K562 (cell line): ENCODE measurements around the gene KCTD13. TPM values are rescaled to one million over a fixed set of nuclear protein-coding genes. Genes with fewer than 3 reads are reported as not detected.

Source experiments
- ATAC-seq: fragments of 200-7000 bp; cut with Tn5 transposase; 3 replicates; pipeline ENCODE4 v1.9.1; 2020; ENCODE audit warnings: moderate library complexity
- BruUV-seq: library from RNA; stranded (reverse); fragments of 400-500 nt; replicated peaks from 2 replicates; lab custom pipeline; 2021; lab: Mats Ljungman, UMichigan
- CTCF ChIA-PET: fragments of 300-600 bp; formaldehyde crosslinking; extraction: SDS; loops from one replicate; lab custom pipeline; 2021; ENCODE audit warnings: low intra/inter-chr PET ratio; lab: Yijun Ruan, JAX
- POLR2A ChIA-PET: fragments of 300-600, 350-650 bp; sonication (Branson Sonifier 250); formaldehyde crosslinking; extraction: SDS; loops from one replicate; lab custom pipeline; 2021; ENCODE audit warnings: antibody characterized with exemption, inconsistent platforms; lab: Yijun Ruan, JAX
- DNase-seq, 4 experiments: peaks; one replicate each; pipeline versions ENCODE4 v3.0.0 to v3.0.0-alpha.2; 2011 to 2018; ENCODE audit warnings: low spot score in 3 of 4, mixed read lengths in 3 of 4; ENCODE audit errors: extremely low read depth in 1 of 4
- FAIRE-seq: peaks from 2 replicates; lab custom pipeline; 2011; peaks lifted over from hg19 to GRCh38; lab: Jason Lieb, UNC
- H2AFZ ChIP-seq: 2 replicates; pipeline ENCODE4 v1.6.0; 2011; ENCODE audit warnings: low read depth, low read length, control low read depth, inconsistent platforms
- H3K27ac ChIP-seq: fragments of 200-600 bp; 3 replicates; pipeline ENCODE4 v1.8.0; 2011; ENCODE audit warnings: low read depth, mild to moderate bottlenecking, control low read depth, inconsistent platforms, low read length, moderate library complexity, mixed read lengths; ENCODE audit errors: extremely low read depth
- H3K27me3 ChIP-seq, 2 experiments: fragments of 300-600 bp in 1 of 2; 2 replicates in 1 of 2; 3 replicates in 1 of 2; pipeline versions ENCODE4 v1.6.0 to v1.8.0; 2011; ENCODE audit warnings: inconsistent platforms in 2 of 2, low read length in 2 of 2, mild to moderate bottlenecking in 1 of 2, mixed read lengths in 1 of 2, moderate library complexity in 1 of 2; ENCODE audit not compliant: control insufficient read depth in 2 of 2, insufficient read depth in 2 of 2
- H3K36me3 ChIP-seq: fragments of 300-600 bp; 3 replicates; pipeline ENCODE4 v1.8.0; 2011; ENCODE audit warnings: mild to moderate bottlenecking, low read length, inconsistent platforms; ENCODE audit not compliant: control insufficient read depth, insufficient read depth
- H3K4me1 ChIP-seq, 2 experiments: fragments of 200-600 bp in 1 of 2; replicated peaks in 1 of 2; 2 replicates in 1 of 2; 3 replicates in 1 of 2; pipeline versions ENCODE4 v1.5.1 to v1.8.0; 2011; ENCODE audit warnings: inconsistent platforms in 2 of 2, low read length in 2 of 2, mild to moderate bottlenecking in 1 of 2, mixed read lengths in 1 of 2, moderate library complexity in 1 of 2; ENCODE audit not compliant: control insufficient read depth in 2 of 2, insufficient read depth in 2 of 2
- H3K4me2 ChIP-seq: 2 replicates; pipeline ENCODE4 v1.6.1; 2011; ENCODE audit warnings: low read length, control low read depth, inconsistent platforms, mixed read lengths; ENCODE audit not compliant: insufficient read depth
- H3K4me3 ChIP-seq: fragments of 200-600 bp; sonication (generic), shearing (Covaris generic); 2 replicates; pipeline ENCODE4 v1.5.1; 2016; ENCODE audit warnings: control low read depth, inconsistent platforms
- H3K79me2 ChIP-seq: fragments of 200-600 bp; 3 replicates; pipeline ENCODE4 v1.8.0; 2011; ENCODE audit warnings: low read length, inconsistent platforms; ENCODE audit not compliant: control insufficient read depth, insufficient read depth
- H3K9ac ChIP-seq, 2 experiments: 2 replicates each; pipeline versions ENCODE4 v1.6.0 to v1.6.1; 2011; ENCODE audit warnings: low read depth in 2 of 2, low read length in 2 of 2, control low read depth in 1 of 2, inconsistent platforms in 1 of 2, mild to moderate bottlenecking in 1 of 2, mixed read lengths in 1 of 2; ENCODE audit not compliant: insufficient read depth in 1 of 2
- H3K9me1 ChIP-seq: one replicate; pipeline ENCODE4 v1.6.0; 2011; ENCODE audit warnings: inconsistent platforms, mild to moderate bottlenecking, low read length, moderate library complexity; ENCODE audit not compliant: control insufficient read depth, insufficient read depth
- H3K9me3 ChIP-seq: replicated peaks from 2 replicates; pipeline ENCODE4 v1.5.1; 2011; ENCODE audit warnings: low read depth, low read length, inconsistent platforms; ENCODE audit not compliant: control insufficient read depth, insufficient read depth
- H4K20me1 ChIP-seq: replicated peaks from 2 replicates; pipeline ENCODE4 v1.6.1; 2011; ENCODE audit warnings: low read length, inconsistent platforms, mixed read lengths; ENCODE audit not compliant: control insufficient read depth, insufficient read depth
- CGGBP1 ChIP-seq: fragments of 250-450 bp; sonication (Bioruptor Pico); IDR thresholded peaks from 2 replicates; pipeline ENCODE4 v1.9.0; 2021; ENCODE audit warnings: mild to moderate bottlenecking
- GTF2B ChIP-seq: IDR thresholded peaks from 2 replicates; pipeline ENCODE4 v1.6.1; 2011; ENCODE audit not compliant: insufficient read length; ENCODE audit errors: extremely low read depth
- KDM5B ChIP-seq: fragments of 200-600 bp; sonication (generic); IDR thresholded peaks from 2 replicates; pipeline ENCODE4 v1.6.1; 2012; ENCODE audit warnings: low read depth, mild to moderate bottlenecking, moderate library complexity, low read length, control low read depth, inconsistent platforms; ENCODE audit not compliant: insufficient replicate concordance
- PHF8 ChIP-seq: fragments of 200-600 bp; sonication (generic); IDR thresholded peaks from 2 replicates; pipeline ENCODE4 v1.6.1; 2012; ENCODE audit warnings: mixed run types, mild to moderate bottlenecking, inconsistent platforms, low read length, moderate library complexity, borderline replicate concordance
- POLR2H ChIP-seq: IDR thresholded peaks from 2 replicates; pipeline ENCODE4 v1.6.1; 2016; ENCODE audit warnings: missing genetic modification characterization, low read depth, mild to moderate bottlenecking, control low read depth, missing compliant biosample characterization, moderate library complexity
- RB1 ChIP-seq: fragments of 450-650 bp; IDR thresholded peaks from 2 replicates; pipeline ENCODE4 v1.6.1; 2017; ENCODE audit warnings: low read depth, mild to moderate bottlenecking
- SIRT6 ChIP-seq: IDR thresholded peaks from one replicate; pipeline ENCODE4 v1.6.1; 2012; ENCODE audit warnings: low read depth, mild to moderate bottlenecking, control low read depth, inconsistent platforms, low read length, moderate library complexity
- TAF15 ChIP-seq: fragments of 200-400 bp; formaldehyde crosslinking; IDR thresholded peaks from 2 replicates; pipeline ENCODE4 v1.6.1; 2017; ENCODE audit warnings: mild to moderate bottlenecking, low read depth, low read length, moderate library complexity
- ZFX ChIP-seq: sonication (generic); formaldehyde crosslinking; IDR thresholded peaks from 2 replicates; pipeline ENCODE4 v1.8.0; 2022; ENCODE audit warnings: mild to moderate bottlenecking, missing genetic modification reagents, moderate library complexity
- ZNF282 ChIP-seq: sonication (generic); formaldehyde crosslinking; IDR thresholded peaks from 2 replicates; pipeline ENCODE4 v1.8.1; 2023; ENCODE audit warnings: missing genetic modification reagents
- ZZZ3 ChIP-seq: fragments of 450-650 bp; IDR thresholded peaks from 2 replicates; pipeline ENCODE4 v1.6.1; 2016; ENCODE audit warnings: antibody characterized with exemption, mild to moderate bottlenecking, moderate library complexity
- WGBS: fragments of 100-300 bp; shearing (Covaris generic); methylation state at CpG from one replicate; pipeline ENCODE4 v1.1.6; 2016; ENCODE audit warnings: low coverage, mixed read lengths; ENCODE audit not compliant: insufficient coverage; ENCODE audit errors: missing lambda C conversion rate; 5-methylcytosine and 5-hydroxymethylcytosine counted together
- in situ Hi-C: fragments of 300-500 bp; cut with MboI; formaldehyde crosslinking; loops from 4 replicates; pipeline ENCODE4 v1.15.0; 2018; ENCODE audit warnings: inconsistent platforms, mixed read lengths
- intact Hi-C: fragments of 100-400 bp; cut with micrococcal nuclease; formaldehyde crosslinking; loops from 2 replicates; pipeline ENCODE4 v1.14.2; 2022
- polyA plus RNA-seq, 8 experiments: library from polyadenylated mRNA; depleted of rRNA in 4 of 8; stranded (reverse) in 5 of 8; unstranded in 3 of 8; fragments of >200 nt; fragmentation: Nextera tagmentation in 2 of 8; fragmentation: Illumina TruSeq in 1 of 8; extraction: Ambion mirVana in 2 of 8; extraction: Trizol in 1 of 8; gene quantifications; 2 replicates each; pipeline versions ENCODE4 v1.2.1 to v1.2.3, GENCODE V29; 2011 to 2014; ENCODE audit warnings: inconsistent platforms in 1 of 8, missing spikeins in 1 of 8
- total RNA-seq, 7 experiments: library from RNA; depleted of rRNA in 6 of 7; stranded (reverse); fragments of >200 nt in 6 of 7; fragmentation: Illumina TruSeq in 2 of 7; extraction: Trizol in 2 of 7; gene quantifications; 2 replicates each; pipeline versions ENCODE4 v1.2.1 to v1.2.3, GENCODE V29; 2011 to 2021; ENCODE audit warnings: low replicate concordance in 1 of 7
- TF ChIP-seq, protein P1 (sequence below): fragments of 250-450 bp; sonication (Bioruptor Pico); IDR thresholded peaks from 2 replicates; pipeline ENCODE4 v1.8.0; 2021; ENCODE audit warnings: mild to moderate bottlenecking, moderate library complexity
- TF ChIP-seq, protein P2 (sequence below): fragments of 250-450 bp; sonication (Bioruptor Pico); IDR thresholded peaks from 2 replicates; pipeline ENCODE4 v1.4.0; 2020; ENCODE audit warnings: borderline replicate concordance
- TF ChIP-seq, protein P3 (sequence below): fragments of 200-800 bp; sonication (Bioruptor generic); IDR thresholded peaks from 2 replicates; pipeline ENCODE4 v1.6.1; 2017; ENCODE audit warnings: missing genetic modification characterization, missing compliant biosample characterization

Gene KCTD13
- total and polyA plus RNA-seq, 9 of the 15 experiments (the other 6 are each of a cell fraction or from before 2014, with no cell fraction given): 1.0 to 20.6 (median 9.8) TPM

- TF ChIP-seq, protein P1, sequence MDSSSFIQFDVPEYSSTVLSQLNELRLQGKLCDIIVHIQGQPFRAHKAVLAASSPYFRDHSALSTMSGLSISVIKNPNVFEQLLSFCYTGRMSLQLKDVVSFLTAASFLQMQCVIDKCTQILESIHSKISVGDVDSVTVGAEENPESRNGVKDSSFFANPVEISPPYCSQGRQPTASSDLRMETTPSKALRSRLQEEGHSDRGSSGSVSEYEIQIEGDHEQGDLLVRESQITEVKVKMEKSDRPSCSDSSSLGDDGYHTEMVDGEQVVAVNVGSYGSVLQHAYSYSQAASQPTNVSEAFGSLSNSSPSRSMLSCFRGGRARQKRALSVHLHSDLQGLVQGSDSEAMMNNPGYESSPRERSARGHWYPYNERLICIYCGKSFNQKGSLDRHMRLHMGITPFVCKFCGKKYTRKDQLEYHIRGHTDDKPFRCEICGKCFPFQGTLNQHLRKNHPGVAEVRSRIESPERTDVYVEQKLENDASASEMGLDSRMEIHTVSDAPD (CRISPR knock-in tag): no peak
- TF ChIP-seq KDM5B (no peak), PHF8 (no peak), ZNF282 (CRISPR knock-in tag) (no peak), ZFX (CRISPR knock-in tag) (no peak), SIRT6 (no peak), POLR2H (tag) (no peak), GTF2B (no peak), TAF15 (no peak), RB1 (no peak), CGGBP1 (CRISPR knock-in tag) (no peak), ZZZ3 (no peak)
- TF ChIP-seq, protein P2, sequence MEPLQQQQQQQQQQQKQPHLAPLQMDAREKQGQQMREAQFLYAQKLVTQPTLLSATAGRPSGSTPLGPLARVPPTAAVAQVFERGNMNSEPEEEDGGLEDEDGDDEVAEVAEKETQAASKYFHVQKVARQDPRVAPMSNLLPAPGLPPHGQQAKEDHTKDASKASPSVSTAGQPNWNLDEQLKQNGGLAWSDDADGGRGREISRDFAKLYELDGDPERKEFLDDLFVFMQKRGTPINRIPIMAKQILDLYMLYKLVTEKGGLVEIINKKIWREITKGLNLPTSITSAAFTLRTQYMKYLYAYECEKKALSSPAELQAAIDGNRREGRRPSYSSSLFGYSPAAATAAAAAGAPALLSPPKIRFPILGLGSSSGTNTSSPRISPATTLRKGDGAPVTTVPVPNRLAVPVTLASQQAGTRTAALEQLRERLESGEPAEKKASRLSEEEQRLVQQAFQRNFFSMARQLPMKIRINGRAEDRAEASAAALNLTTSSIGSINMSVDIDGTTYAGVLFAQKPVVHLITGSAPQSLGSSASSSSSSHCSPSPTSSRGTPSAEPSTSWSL (CRISPR knock-in tag): no peak
- TF ChIP-seq, protein P3, sequence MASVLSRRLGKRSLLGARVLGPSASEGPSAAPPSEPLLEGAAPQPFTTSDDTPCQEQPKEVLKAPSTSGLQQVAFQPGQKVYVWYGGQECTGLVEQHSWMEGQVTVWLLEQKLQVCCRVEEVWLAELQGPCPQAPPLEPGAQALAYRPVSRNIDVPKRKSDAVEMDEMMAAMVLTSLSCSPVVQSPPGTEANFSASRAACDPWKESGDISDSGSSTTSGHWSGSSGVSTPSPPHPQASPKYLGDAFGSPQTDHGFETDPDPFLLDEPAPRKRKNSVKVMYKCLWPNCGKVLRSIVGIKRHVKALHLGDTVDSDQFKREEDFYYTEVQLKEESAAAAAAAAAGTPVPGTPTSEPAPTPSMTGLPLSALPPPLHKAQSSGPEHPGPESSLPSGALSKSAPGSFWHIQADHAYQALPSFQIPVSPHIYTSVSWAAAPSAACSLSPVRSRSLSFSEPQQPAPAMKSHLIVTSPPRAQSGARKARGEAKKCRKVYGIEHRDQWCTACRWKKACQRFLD (CRISPR knock-in tag): no peak
- H3K9ac ChIP-seq: no peak overlapping the region
- no TSS peak for BruUV-seq
- 14% methylated on average over 1 of the region's 4 CpGs for WGBS
- peaks cover 18 to 33% of the 10 kb centered on the region in 2 experiments for H3K4me1 ChIP-seq
- no peak overlapping the region for H3K4me3 ChIP-seq
- no peak overlapping the region for H3K27ac ChIP-seq
- peaks cover 5% of the 10 kb centered on the region; the same call in 1 of the 2 replicates for H4K20me1 ChIP-seq
- in situ Hi-C loops: no loop called here
- DNase-seq: no peak
- no peaks in the 10 kb centered on the region for H3K36me3 ChIP-seq
- no peak for ATAC-seq
- no peak for FAIRE-seq
- POLR2A ChIA-PET: interaction anchor here (0.6 to 1.5 kb wide), 2 partner anchors 33 to 45 kb away, joined by 4 to 6 read pairs; partner anchors contain the start of gene TAOK2
- CTCF ChIA-PET: no interaction called here
- no peak overlapping the region for H3K4me2 ChIP-seq
- H3K27me3 ChIP-seq: no peaks in the 10 kb centered on the region
- peaks cover 5% of the 10 kb centered on the region for H3K9me3 ChIP-seq
- intact Hi-C loops: no loop called here
- H3K79me2 ChIP-seq: no peaks in the 10 kb centered on the region
- no peak overlapping the region for H2AFZ ChIP-seq
- H3K9me1 ChIP-seq: no peaks in the 10 kb centered on the region
These were observed 14.6 kb upstream of the KCTD13 start for GRCh38 chr16:29940656-29941055.
